Body of pancreas (tissue), 4 donors: ENCODE data around the gene TMCC3. TPM values are rescaled to one million over a fixed set of nuclear protein-coding genes. Genes with fewer than 3 reads are reported as not detected.
A peak's percentile ranks its signal among the peaks of the same experiment; 100 is the strongest.

ENCODE experiments used
- ATAC-seq: fragments of 150-250 bp; one replicate; pipeline ENCODE4 v1.9.1; 2016
- DNase-seq, 4 donors: peaks; one replicate each; pipeline ENCODE4 v3.0.0-alpha.2; 2019
- H3K27ac ChIP-seq, 4 donors: fragments of 200-600 bp; sonication (generic); 1 replicate in 3 of 4; 2 replicates in 1 of 4; pipeline versions ENCODE4 v1.5.1 to v1.6.1; 2016 to 2019; ENCODE audit warnings: mild to moderate bottlenecking in 1 of 4, mixed read lengths in 1 of 4, moderate library complexity in 1 of 4
- H3K27me3 ChIP-seq, 2 donors: fragments of 200-600 bp; sonication (generic); one replicate each; pipeline ENCODE4 v1.6.0; 2016; ENCODE audit warnings: mild to moderate bottlenecking in 1 of 2
- H3K36me3 ChIP-seq, 2 donors: fragments of 200-600 bp; sonication (generic); replicated peaks in 1 of 2; 2 replicates each; pipeline ENCODE4 v1.5.1; 2016; ENCODE audit warnings: low read depth in 2 of 2; ENCODE audit not compliant: insufficient read depth in 1 of 2
- H3K4me1 ChIP-seq: fragments of 200-600 bp; sonication (generic); one replicate; pipeline ENCODE4 v1.6.0; 2016
- H3K4me3 ChIP-seq, 2 donors: fragments of 200-600 bp; sonication (generic); 1 replicate in 1 of 2; 2 replicates in 1 of 2; pipeline ENCODE4 v1.5.1; 2016 to 2019
- H3K9me3 ChIP-seq, 3 donors: fragments of 200-600 bp; sonication (generic); 1 replicate in 2 of 3; 2 replicates in 1 of 3; pipeline ENCODE4 v1.5.1; 2016
- CTCF ChIP-seq, 7 experiments: fragments of 450-650 bp in 4 of 7; fragments of 200-600 bp in 3 of 7; sonication (generic) in 3 of 7; IDR thresholded peaks; one replicate each; pipeline ENCODE4 v1.5.1; 2016 to 2019; ENCODE audit warnings: antibody characterized with exemption in 7 of 7
- POLR2A ChIP-seq, 3 donors: fragments of 450-650 bp; IDR thresholded peaks; one replicate each; pipeline ENCODE4 v1.6.1; 2016; ENCODE audit warnings: antibody characterized with exemption in 3 of 3, mild to moderate bottlenecking in 2 of 3
- WGBS, 2 donors: methylation state at CpG; one replicate each; pipeline ENCODE4 v1.1.5; 2017; 5-methylcytosine and 5-hydroxymethylcytosine counted together
- intact Hi-C: fragments of 100-400 bp; cut with DNase I; formaldehyde crosslinking; loops from one replicate; pipeline ENCODE4 v1.15.1; 2023
- total RNA-seq, 2 donors: library from RNA; depleted of rRNA; stranded (reverse); fragments of >200 nt; gene quantifications; one replicate each; pipeline ENCODE4 v1.1.0, GENCODE V29; 2016

The TMCC3 gene
- total RNA-seq, 2 donors from 2014 or later = 1.3 to 3.6 TPM

GRCh38 chr12:94634717-94635116 is 15.6 kb downstream of the TMCC3 start:
- DNase-seq = no peak
- H3K36me3 ChIP-seq = no peaks in the 10 kb centered on the region
- WGBS, 2 donors = 80 to 84% methylated on average over 2 of the region's 2 CpGs
- no peaks in the 10 kb centered on the region for H3K27me3 ChIP-seq
- TF ChIP-seq POLR2A (IDR thresholded peaks at IDR 0.05) (no peak), CTCF (IDR thresholded peaks at IDR 0.05) (no peak)
- H3K4me1 ChIP-seq = no peaks in the 10 kb centered on the region
- H3K4me3 ChIP-seq = no peak overlapping the region
- H3K9me3 ChIP-seq = no peaks in the 10 kb centered on the region
- ATAC-seq = no peak
- intact Hi-C loops = no loop called here
- H3K27ac ChIP-seq = no peak overlapping the region

- Histone ChIP-seq H3K27me3 (no peaks in the 10 kb centered on the region), H3K4me1 (no peaks in the 10 kb centered on the region), H3K27ac (peak overlapping the region in 1 of 4 donors; percentile 13), H3K36me3 (no peaks in the 10 kb centered on the region), H3K9me3 (no peaks in the 10 kb centered on the region), H3K4me3 (no peak overlapping the region)
- 49 to 56% methylated on average over 1 of the region's 1 CpG for whole genome bisulfite sequencing, 2 donors
- intact Hi-C loops = no loop called here
- no peak for ATAC-seq
- no peak for DNase-seq
- TF ChIP-seq POLR2A (IDR thresholded peaks at IDR 0.05) = no peak
- no peak for TF ChIP-seq CTCF (IDR thresholded peaks at IDR 0.05)
These were observed 17.0 kb downstream of the TMCC3 start for GRCh38 chr12:94633401-94633800.

- no peak for ATAC-seq
These were observed 19.3 kb downstream of the TMCC3 start for GRCh38 chr12:94631058-94631457.

GRCh38 chr12:94628819-94629472 is 21.4 kb downstream of the TMCC3 start:
- DNase-seq (no peak), ATAC-seq (no peak)
- 82 to 84% methylated on average over 6 of the region's 6 CpGs for WGBS, 2 donors
- no peak overlapping the region for H3K4me3 ChIP-seq
- H3K27me3 ChIP-seq = no peaks in the 10 kb centered on the region
- H3K27ac ChIP-seq = no peak overlapping the region
- H3K9me3 ChIP-seq = no peaks in the 10 kb centered on the region
- TF ChIP-seq CTCF (IDR thresholded peaks at IDR 0.05) (no peak), POLR2A (IDR thresholded peaks at IDR 0.05) (no peak)
- H3K4me1 ChIP-seq = no peaks in the 10 kb centered on the region
- intact Hi-C loops = no loop called here
- no peaks in the 10 kb centered on the region for H3K36me3 ChIP-seq

More at GRCh38 chr12:94631058-94631457, 19.3 kb downstream of the TMCC3 start:
- no peak for TF ChIP-seq CTCF (IDR thresholded peaks at IDR 0.05)
- no peak for TF ChIP-seq POLR2A (IDR thresholded peaks at IDR 0.05)
- no peak overlapping the region for H3K4me3 ChIP-seq
- no peaks in the 10 kb centered on the region for H3K4me1 ChIP-seq
- no peak for DNase-seq
- WGBS, 2 donors = 65 to 77% methylated on average over 3 of the region's 3 CpGs
- H3K27ac ChIP-seq = no peak overlapping the region
- H3K27me3 ChIP-seq = no peaks in the 10 kb centered on the region
- H3K9me3 ChIP-seq = no peaks in the 10 kb centered on the region
- intact Hi-C loops = no loop called here
- no peaks in the 10 kb centered on the region for H3K36me3 ChIP-seq

- no peak for DNase-seq
- ATAC-seq = no peak
- TF ChIP-seq CTCF (IDR thresholded peaks at IDR 0.05) (no peak), POLR2A (IDR thresholded peaks at IDR 0.05) (no peak)
- no peak overlapping the region for H3K4me3 ChIP-seq
- H3K27ac ChIP-seq = no peak overlapping the region
- WGBS, 2 donors = 84 to 92% methylated on average over 4 of the region's 4 CpGs
- intact Hi-C loops = no loop called here
- H3K27me3 ChIP-seq = no peaks in the 10 kb centered on the region
- H3K36me3 ChIP-seq = no peaks in the 10 kb centered on the region
- H3K9me3 ChIP-seq = no peaks in the 10 kb centered on the region
- H3K4me1 ChIP-seq = no peaks in the 10 kb centered on the region
These were observed 22.0 kb downstream of the TMCC3 start for GRCh38 chr12:94628369-94628768.
